ENCODE results near the gene MSH3.
A peak's percentile ranks its signal among the peaks of the same experiment; 100 is the strongest.

Gene MSH3

DNA sequence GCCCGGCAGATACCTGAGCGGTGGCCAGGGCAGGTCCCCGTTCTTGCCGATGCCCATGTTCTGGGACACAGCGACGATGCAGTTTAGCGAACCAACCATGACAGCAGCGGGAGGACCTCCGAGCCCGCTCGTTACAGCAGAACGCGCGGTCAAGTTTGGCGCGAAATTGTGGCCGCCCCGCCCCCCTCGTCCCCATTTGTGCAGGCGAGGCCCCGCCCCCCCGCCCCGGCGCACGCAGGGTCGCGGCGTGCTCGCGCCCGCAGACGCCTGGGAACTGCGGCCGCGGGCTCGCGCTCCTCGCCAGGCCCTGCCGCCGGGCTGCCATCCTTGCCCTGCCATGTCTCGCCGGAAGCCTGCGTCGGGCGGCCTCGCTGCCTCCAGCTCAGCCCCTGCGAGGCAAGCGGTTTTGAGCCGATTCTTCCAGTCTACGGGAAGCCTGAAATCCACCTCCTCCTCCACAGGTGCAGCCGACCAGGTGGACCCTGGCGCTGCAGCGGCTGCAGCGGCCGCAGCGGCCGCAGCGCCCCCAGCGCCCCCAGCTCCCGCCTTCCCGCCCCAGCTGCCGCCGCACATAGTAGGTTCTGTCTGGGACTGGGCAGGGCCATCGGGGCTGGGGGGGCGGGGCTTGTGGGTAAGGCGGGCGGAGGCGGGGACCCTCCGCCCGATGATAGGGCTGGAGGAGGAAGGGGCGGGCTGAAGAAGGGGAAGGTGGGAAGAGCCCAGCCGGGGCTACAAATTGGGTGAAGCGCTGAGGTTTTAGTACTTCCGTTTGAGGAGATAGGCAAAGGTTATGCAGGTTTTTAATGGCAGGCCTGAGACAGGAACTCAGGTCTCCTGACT lies at the start of gene MSH3, which contains the start of gene DHFR:
TSS of gene MSH3 (plus strand) at position 262 of the 840 bp plus-strand sequence. CDS start at position 338, 76 bp downstream.
TSS of gene DHFR (minus strand) at position 593 of the 840 bp plus-strand sequence. CDS start at position 99, 494 bp downstream.
- DNase-seq (ENCODE audit: low read depth, low spot score) = peak; percentile 63

DNA sequence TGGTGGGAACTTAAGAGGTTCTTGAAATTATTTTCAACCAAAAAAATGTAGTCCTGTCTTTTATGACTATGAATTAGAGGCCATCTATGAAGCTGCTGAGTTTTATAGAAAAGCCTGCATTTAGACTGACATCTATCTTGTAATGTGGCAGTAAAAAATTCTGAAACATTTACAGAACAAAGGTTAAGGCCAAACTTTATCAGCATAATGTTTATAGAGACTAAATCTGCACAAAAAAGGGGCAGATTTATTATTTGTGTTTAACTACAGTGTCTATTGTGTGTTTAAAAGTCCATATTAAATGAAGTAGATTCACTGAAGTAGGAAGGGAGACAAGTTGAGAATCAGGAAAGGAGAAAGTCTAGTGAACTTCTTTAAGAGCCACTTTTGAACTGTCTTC lies 47.1 kb upstream of the MSH3 start:
- DNase-seq (ENCODE audit: low read depth, low spot score) = no peak

DNA sequence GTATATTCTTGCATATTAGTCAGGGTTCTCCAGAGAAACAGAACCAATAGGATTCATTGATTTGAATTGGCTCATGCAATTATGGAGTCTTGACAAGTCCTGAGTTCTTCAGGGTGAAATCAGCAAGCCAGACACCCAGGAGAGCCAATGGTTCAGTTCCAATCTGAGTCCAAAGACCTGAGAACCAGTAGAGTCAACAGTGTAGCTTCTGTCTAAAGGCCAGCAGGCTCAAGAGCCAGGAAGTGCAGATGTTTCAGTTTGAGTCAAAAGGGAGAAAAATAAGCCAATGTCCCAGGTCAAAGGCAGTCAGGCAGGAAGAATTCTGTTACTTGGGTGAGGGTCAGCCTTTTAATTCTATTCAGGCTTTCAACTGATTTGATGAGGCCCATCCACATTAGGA lies 46.6 kb upstream of the MSH3 start:
- no peak for DNase-seq (ENCODE audit: low read depth, low spot score)

DNA sequence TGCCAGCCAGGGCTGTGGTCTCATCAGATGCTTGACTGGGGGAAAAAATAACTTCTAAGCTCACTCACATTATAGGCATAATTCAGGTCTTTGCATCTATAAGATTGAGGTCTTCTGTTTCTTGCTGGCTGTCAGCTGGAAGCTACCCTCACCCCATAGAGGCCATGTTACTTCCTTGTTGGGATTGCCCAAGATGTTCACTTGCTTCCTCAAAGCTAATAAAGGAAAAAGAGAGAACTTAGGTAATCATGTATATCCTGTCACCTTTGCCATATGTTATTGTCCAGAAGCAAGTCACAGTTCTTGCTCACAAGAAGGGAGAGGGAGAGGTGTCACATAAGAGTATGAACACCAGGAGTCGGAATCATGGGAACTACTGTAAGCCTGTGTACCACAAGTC lies 45.7 kb upstream of the MSH3 start:
- no peak for DNase-seq (ENCODE audit: low read depth, low spot score)

DNA sequence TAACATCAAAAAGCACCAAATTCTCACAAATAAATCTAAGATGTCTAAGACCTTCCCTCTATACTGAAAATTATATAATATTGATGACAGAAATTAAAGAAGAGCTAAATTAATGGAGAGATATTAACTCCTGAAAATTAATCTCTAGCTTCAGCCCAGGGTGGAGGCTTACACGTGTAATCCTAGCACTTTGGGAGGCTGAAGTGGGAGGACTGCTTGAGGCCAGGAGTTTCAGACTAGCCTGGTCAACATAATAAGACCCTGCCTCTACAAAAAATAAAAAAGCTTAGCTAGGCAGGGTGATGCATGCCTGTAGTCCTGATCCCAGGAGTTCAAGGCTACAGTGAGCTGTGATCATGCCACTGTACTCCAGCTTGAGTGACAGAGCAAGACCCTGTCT lies 44.8 kb upstream of the MSH3 start:
- no peak for DNase-seq (ENCODE audit: low read depth, low spot score)

DNA sequence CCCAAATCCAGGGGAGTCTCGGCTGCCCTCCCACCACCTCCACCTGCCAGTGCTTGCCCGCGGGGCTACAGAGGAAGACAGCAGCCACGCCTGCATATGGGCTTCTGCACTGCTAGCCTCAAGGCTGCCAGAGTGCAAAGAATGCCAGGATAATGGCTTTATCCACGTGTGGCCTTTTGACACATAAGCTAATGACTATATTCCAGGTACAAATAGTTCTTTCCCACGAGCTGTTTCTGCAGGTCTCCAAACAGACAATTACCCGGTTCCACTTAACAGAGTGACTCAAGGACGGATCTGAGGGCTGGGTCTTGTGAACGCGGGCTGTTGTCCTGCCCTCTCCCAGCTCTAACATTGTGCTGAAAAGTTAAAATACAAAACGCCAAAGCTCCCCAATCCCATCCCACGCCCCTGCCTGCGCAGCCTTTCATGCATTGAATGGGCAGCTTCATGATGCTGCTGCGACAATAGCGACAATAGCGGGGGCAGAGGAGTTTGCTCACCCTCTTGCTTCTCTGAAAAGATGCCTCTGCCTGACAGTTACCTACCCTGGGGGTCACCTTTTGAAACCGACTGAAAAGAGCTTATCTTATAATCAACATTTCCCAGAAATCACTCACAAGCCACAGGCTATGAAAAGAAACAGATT lies 39.1 kb upstream of the MSH3 start:
- DNase-seq (ENCODE audit: low read depth, low spot score) = no peak

DNA sequence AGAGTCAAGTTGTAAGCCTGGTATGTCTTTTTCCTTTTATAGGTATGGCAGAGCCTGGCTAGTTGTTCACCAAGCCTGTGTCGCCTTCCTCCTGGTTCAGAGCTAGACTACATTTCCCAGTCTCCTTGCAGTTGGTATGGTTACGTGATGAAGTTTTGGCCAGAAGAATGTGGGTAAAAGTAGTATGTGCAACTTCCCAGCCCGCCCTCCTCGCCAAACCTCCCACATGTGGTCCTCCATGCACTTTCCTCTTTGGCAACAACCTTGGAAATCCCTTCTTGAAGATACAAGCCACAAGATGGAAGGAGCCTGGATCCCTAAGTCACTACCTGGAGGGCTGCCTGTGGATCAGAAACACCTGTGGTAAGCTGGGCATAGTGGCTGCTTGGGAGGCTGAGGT lies 36.0 kb upstream of the MSH3 start:
- no peak for DNase-seq (ENCODE audit: low read depth, low spot score)

DNA sequence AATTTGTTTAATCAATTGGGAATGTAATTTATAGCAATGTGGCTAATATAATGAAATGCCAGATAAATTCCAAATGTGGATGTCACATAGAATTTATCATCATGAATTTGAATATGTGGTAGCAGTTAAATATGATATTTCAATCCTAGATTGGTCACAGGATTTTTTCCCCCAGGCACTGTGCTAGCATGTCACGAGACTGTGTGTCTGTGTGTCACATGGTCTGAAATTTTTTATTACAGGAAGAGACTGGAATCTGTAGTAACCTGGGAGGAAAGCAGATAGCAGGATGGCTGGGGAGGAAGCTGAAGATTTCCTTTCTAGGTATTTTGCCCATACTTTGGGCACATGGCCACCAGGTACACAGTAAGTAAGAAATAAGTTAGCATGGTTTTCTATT lies 35.4 kb upstream of the MSH3 start:
- DNase-seq (ENCODE audit: low read depth, low spot score) = no peak

DNA sequence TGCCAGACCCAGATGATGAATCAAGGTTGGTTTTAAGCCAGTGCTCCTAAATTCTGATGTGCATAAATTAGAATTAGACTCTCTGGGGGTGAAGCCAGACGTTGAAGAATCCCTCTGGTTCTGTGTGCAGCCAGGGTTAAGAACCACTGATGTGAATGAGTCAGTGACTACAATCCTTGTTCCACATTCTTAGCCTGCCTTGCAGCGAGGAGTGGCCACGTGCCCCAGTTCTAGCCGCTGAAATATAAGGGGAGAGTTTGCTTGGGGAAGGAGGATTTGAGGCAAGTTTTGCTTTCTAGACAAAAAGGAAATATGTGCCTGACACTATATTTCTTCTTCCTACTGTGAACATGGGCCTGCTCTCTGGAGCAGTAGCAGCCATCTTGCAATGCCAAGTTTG lies 34.2 kb upstream of the MSH3 start:
- DNase-seq (ENCODE audit: low read depth, low spot score) = no peak

DNA sequence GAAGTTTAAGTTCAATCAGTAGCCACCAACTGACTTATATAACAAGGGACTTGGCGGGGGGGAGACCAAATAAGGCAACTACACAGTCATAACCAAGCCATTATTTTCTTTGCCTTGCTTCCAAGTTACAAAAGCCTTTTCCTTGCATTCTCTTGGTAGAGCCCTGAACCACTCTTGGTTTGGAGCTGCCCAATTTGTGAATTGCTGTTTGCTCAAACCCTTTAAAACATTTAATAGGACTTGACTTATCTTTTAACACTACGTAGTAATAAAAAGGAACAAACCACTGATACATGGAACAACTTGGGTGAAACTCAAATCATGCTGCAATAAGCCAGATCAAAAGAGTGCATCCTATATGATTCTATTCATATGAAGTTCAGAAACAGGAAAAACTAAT lies 31.7 kb upstream of the MSH3 start:
- no peak for DNase-seq (ENCODE audit: low read depth, low spot score)

DNA sequence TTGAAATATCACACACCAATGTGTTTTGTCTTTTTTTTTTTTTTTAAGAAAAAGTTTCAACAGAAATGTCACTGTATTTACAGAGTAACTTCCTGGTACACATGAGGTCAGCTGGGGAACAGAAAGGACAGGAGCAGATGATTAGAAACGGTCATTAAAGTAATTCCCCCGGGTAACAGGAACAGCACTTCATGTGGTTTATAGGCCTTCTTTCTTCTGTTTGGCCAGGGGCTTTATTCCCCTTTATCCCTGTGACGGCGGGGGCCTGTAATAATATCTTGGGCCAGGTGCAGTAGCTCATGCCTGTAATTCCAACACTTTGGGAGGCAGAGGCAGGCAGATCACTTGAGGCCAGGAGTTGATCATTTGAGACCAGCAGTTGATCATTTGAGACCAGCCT lies 30.5 kb upstream of the MSH3 start:
- no peak for DNase-seq (ENCODE audit: low read depth, low spot score)

DNA sequence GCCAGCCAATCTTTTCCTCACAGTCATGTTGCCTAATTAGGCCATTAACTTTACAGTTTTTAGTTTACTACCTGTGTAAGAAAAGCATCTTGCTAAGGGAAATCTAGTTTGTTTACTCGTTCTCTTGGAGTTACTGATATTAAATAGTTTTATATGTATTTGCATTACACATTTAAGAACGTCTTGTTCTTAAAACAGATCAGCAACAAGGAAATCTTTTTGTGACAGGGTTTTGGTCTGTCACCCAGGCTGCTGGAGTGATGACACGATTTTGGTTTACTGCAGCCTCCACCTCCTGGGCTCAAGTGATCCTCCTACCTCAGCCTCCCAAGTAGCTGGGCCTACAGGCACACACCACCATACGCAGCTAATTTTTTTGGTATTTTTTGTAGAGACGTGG lies 29.2 kb upstream of the MSH3 start:
- no peak for DNase-seq (ENCODE audit: low read depth, low spot score)

DNA sequence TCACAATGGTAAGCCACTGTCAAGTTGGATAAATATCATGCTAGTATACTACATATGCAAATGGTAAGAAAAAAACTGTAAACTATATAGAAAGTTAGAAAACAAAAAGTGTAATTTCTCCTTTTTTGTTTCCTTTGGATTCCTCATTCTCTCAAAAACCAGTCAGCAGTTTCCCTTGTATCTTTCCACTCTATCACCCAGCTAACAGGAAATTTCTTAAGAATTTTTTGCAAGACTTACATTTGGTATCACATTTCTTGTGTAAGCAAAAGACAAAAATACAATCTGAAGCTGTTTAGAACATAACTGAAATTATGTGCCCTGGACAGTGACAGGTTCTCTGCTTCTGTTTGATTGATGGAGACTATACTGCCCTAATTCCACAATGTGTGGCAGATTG lies 25.2 kb upstream of the MSH3 start:
- no peak for DNase-seq (ENCODE audit: low read depth, low spot score)

DNA sequence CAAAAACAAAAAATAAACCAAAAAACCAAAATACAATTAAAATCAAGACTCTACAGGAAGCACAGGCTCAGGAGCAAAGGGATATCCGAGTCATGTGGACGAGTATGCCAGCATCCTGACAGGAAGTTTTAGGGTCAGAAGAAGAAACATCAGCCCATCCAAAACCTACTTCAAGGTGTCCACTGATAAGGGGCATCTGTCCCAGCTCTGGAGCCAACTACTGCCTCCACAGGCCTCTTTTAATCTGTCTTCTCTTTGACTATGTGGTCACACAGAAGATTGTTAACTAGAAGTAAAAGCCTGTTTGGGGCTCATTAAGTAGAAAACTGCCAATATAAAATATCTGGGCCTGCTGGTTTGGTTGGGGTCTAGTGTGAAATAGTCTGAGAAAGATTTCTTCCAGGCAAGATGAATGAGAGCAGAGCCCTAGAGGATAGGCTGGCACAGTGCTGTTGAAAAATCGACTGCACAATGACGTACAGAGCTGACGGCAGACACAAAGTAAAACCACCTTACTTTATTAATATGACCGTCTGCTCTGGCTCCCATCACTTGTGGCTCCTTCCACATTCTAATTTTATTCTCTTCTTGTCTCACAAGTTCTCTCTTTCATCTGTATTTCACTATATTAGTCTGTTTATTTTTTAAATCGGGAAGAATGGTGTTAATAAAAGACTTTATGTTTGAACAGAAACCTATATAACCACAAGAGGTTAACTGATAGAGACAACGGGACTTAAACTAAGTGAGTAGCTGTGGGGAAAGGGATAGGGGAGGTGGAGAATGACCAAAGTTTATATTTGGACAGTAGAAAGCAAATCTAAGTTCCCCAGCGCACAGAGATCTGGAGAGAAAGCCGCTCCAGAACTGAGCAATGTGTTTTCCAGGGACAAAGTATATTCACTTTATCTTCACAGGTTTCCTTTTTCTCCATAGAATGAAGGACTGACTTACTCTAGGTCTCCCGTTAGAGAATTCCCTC lies 22.9 kb upstream of the MSH3 start:
- no peak for DNase-seq (ENCODE audit: low read depth, low spot score)

DNA sequence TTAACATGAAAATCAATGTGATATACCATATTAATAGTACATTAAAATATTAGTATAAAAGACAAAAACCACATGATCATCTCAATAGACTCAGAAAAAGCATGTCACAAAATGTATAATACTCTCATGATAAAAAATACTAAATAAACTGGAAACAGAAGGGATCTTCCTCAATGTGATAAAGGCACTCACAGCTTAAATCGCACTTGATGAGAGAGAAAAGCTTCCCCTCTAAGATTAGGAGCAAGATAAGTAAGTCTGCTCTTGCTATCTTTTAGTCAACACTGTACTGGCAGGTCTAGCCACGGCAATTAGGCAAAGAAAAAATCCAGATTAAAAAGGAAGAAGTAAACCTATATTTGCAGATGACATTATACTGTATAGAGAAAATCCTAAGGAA lies 21.8 kb upstream of the MSH3 start:
- no peak for DNase-seq (ENCODE audit: low read depth, low spot score)

DNA sequence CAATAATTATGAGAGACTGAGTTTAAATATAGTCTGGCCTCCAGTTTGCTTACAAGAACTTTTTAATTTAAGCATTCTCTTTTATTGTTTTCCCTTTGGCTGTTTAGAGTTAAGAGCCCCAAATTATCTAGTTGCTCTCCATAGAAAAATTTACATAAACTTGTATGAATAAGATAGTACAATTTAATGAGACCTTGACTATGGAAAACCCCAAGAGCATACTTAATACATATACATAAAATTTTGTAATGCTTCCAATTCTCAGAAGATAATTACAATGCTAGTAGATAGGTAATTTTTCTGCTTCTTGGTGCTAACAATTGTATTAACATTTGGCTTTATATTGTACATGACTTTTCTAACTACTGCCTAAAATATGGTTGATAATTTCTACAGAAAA lies 20.3 kb upstream of the MSH3 start:
- DNase-seq (ENCODE audit: low read depth, low spot score) = no peak

DNA sequence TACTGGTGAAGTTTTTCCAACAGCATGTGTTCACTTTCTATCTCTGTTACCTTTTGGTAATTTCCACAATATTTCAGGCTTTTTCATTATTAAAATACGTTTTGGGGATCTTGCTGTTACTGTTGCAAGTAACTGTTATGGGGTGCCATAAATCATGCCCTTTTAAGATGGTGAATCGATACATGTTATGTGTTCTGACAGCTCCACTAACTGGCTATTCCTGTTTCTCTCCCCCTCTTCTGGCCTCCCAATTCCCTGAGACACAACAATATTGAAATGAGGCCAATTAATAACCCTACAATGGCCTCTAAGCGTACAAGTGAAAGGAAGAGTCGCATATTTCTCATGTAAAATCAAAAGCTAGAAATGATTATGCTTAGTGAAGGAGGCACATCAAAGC lies 13.1 kb upstream of the MSH3 start:
- no peak for DNase-seq (ENCODE audit: low read depth, low spot score)

DNA sequence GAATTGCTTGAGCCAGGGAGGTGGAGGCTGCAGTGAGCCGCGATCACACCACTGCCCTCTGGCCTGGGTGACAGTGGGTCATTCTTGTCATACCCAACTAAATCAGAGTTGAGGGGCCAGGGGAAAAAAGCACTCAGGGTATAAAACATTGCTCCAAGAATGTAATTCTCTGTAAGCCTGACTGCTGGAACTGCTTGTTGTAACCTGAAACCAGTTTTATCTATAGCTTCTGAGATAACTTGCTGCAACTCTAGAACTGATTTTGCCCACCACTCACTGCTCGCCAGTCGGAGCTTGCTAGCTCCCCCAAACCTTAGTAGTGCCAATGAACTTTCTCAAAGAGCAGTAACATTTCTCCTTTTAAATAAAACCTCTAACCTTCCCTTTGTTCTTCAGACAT lies 9.6 kb upstream of the MSH3 start:
- DNase-seq (ENCODE audit: low read depth, low spot score) = no peak

DNA sequence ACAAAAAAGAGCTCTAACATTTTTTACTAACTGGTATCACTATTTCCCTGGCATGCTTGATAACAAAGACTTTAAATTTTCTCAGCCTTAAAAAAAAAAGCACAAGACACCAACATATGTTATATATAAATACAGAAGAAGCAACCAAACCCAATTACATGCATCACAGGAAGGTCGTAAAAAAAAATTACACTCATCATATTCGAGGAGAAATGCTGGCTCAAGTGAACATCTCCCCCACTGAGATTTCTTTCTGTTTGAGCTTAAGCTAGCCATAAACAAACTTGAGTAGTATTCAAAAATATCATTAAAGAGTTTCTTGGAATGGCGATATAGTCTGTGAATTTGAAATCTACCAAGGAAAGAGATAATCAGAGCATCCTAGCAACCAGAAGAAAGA lies 7.5 kb upstream of the MSH3 start:
- DNase-seq (ENCODE audit: low read depth, low spot score) = no peak

DNA sequence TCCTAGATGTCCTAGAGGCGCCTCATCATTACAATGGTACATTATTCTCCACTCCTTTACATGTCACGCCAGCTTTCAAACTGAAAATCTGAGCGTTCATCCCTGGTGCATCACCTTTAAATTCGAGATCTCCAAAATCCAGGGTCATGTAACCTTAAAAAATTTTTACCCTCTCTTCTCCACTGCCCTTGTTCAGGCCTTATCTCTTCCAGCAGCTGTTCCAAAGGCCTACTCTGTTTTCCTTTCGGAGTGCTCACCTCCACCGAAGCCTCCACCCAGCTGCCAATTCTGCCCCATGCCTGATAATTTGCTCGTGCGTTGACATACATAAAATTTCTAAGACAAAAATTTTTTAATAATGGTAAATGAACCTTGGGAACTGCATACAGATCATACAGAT lies 950 bp upstream of the MSH3 start:
- DNase-seq (ENCODE audit: low read depth, low spot score) = no peak

DNA sequence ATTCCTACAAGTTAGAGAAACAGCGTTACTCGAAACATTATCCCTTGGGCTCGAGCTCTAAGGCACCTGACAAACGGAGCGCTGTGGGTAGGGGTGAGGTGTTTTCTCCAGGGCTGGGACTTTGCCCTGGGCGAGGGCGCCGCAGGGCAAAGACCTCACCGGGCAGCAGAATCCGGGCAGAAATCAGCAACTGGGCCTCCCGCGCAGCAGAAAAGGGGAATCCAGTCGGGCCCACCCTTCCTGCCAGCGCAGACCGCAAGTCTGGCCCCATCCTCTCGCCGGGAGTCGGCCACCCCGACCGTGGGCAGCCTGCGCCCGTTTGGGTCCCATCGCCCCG lies 430 bp upstream of the MSH3 start:
- DNase-seq (ENCODE audit: low read depth, low spot score) = no peak

DNA sequence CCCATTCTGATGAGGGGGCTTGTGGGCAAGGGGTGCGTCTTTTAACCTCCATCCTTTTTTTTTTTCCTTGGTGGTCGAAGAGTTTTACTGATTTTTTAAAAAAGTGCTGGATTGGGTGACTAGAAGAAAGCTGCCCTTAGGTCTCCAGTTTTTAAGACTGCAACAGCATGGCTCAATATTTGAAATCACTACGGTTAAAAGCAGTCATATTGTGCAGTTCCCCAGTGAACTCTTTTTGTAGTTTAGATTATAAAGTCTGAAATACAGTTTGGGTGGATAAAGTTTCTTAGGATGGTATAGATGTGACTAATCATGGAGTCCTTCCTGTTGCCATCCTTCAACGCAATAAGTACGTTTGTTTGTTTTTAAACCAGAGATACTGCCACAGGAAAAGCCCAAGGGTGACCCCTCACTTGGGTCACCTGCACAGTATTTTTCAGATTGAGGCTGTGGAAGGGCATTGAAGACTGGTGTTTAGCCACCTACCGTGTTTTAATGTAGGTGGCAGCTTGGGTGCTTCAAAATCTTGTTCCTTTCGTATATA lies 851 bp downstream of the MSH3 start:
- DNase-seq (ENCODE audit: low read depth, low spot score) = no peak

All from brain pericyte (primary cell).